Central memory CD8-positive, alpha-beta T cell (primary cell): ENCODE measurements around the gene COL23A1.
A peak's percentile ranks its signal among the peaks of the same experiment; 100 is the strongest.
"Not testable (repeated sequence)": the region's sequence is repeated elsewhere in the genome, so short reads cannot be mapped to it uniquely, and the experiment has no call there.

Experiments
- ATAC-seq: fragments of 150-1000 bp; cut with Tn5 transposase; replicated peaks from 2 replicates; pipeline ENCODE4 v1.10.0; 2022; ENCODE audit warnings: mild to moderate bottlenecking, moderate FRiP score, moderate number of reproducible peaks; ENCODE audit not compliant: poor library complexity, severe bottlenecking; ENCODE audit errors: extremely low read depth
- DNase-seq, 2 donors: peaks; one replicate each; pipeline ENCODE4 v3.0.0; 2021; ENCODE audit warnings: low spot score in 2 of 2
- H3K27ac Mint-ChIP-seq: one replicate; pipeline ENCODE4 v1.8.0; 2022; ENCODE audit warnings: low read depth, mild to moderate bottlenecking, moderate library complexity, mixed read lengths
- H3K27me3 Mint-ChIP-seq: one replicate; pipeline ENCODE4 v1.8.0; 2022; ENCODE audit warnings: mixed read lengths
- H3K36me3 Mint-ChIP-seq: one replicate; pipeline ENCODE4 v1.8.0; 2022; ENCODE audit warnings: mild to moderate bottlenecking, moderate library complexity, mixed read lengths; ENCODE audit not compliant: insufficient read depth
- H3K4me1 Mint-ChIP-seq: one replicate; pipeline ENCODE4 v1.8.0; 2022; ENCODE audit warnings: mixed read lengths
- H3K4me3 Mint-ChIP-seq: one replicate; pipeline ENCODE4 v1.8.0; 2022; ENCODE audit warnings: mild to moderate bottlenecking, moderate library complexity, mixed read lengths
- H3K9me3 Mint-ChIP-seq: one replicate; pipeline ENCODE4 v1.8.0; 2022; ENCODE audit warnings: mixed read lengths

The COL23A1 gene

DNA sequence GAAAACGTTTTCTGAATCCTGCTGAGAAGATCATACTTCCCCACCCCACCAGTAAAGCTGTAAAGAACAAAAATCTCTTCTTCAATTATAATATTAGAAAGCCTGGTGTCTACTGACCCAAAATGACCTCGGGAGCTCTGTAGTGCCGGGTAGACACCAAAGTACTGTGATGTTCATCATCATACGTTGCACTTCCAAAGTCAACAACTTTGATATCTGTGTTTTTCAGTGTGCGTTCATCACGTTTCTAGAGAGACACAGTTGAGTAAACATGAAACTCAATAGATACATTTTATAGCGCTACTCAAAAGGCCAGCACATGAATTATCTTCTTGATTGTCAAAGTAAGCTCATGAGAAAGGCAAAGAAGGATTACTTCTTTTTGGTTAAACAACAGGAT lies 22.1 kb upstream of the COL23A1 start:
- ATAC-seq: no peak
- H3K9me3 Mint-ChIP-seq: no peaks in the 10 kb centered on the region
- peaks cover 81% of the 10 kb centered on the region for H3K36me3 Mint-ChIP-seq
- DNase-seq: no peak
- H3K27ac Mint-ChIP-seq: peak overlapping the region; percentile 9
- peaks cover 38% of the 10 kb centered on the region for H3K4me1 Mint-ChIP-seq
- H3K27me3 Mint-ChIP-seq: no peaks in the 10 kb centered on the region
- H3K4me3 Mint-ChIP-seq: no peak overlapping the region

DNA sequence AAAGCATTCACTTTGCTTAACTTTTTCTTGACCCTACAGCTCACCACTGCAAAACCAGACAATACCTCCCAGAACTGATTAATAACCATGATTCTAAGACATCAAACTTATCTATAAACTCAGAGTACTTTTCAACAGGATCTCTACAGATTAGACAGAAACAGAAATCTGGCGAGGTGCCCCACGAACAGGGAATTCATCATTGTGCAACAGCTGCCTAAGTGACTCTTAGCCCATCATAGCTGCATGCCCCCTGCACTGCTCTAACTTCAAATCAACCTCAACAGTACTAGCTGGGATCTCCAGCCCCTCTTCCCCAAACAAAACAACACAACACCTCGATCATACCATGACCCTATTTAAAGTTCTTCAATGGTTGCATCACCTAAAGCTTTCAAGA lies 16.1 kb upstream of the COL23A1 start:
- H3K9me3 Mint-ChIP-seq: no peaks in the 10 kb centered on the region
- H3K27ac Mint-ChIP-seq: no peak overlapping the region
- H3K4me3 Mint-ChIP-seq: no peak overlapping the region
- H3K36me3 Mint-ChIP-seq: peaks cover 78% of the 10 kb centered on the region
- ATAC-seq: no peak
- peaks cover 20% of the 10 kb centered on the region for H3K4me1 Mint-ChIP-seq
- H3K27me3 Mint-ChIP-seq: no peaks in the 10 kb centered on the region
- DNase-seq: no peak

DNA sequence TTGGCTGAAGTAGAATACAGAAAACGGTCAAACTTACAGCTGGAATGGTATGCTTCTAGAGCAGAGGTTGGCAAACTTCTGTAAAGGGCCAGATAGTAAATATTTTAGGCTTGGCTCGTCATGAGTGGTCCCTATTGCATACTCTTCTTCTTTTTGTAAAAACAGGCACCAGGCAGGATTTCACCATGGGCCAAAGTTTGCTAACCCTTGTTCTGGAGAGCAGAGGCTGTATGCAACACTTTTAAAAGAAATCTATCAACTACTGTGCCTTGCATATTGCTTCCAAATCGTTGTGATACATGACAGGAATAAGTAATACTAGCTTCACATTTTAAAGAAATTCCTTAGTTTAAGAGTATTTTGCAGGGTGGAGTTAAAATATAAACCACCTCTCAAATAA lies 15.6 kb upstream of the COL23A1 start:
- Mint-ChIP-seq H3K36me3 (peaks cover 78% of the 10 kb centered on the region), H3K27me3 (no peaks in the 10 kb centered on the region), H3K9me3 (no peaks in the 10 kb centered on the region), H3K4me1 (peaks cover 16% of the 10 kb centered on the region), H3K27ac (no peak overlapping the region), H3K4me3 (no peak overlapping the region)
- ATAC-seq (no peak), DNase-seq (no peak)

DNA sequence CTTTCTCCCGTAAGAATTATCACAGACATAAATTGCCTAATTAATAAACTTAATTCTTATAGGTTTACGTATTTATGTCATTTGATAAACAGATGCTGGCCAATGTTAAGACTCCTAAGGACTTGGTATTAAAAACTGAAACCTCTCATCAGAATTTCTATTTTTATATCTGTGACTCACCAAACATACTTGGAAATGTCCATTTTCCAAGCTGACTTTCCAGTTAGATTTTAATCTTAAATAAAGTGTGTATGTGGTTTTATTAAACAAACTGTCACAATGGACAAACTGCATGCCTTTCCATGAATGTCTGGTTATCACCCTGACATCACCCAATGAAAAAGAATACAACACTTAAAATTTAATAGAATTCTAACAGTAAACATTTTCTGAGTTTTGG lies 12.6 kb upstream of the COL23A1 start:
- H3K4me1 Mint-ChIP-seq: peaks cover 8% of the 10 kb centered on the region
- H3K4me3 Mint-ChIP-seq: no peak overlapping the region
- no peak for ATAC-seq
- H3K9me3 Mint-ChIP-seq: no peaks in the 10 kb centered on the region
- H3K27me3 Mint-ChIP-seq: no peaks in the 10 kb centered on the region
- peaks cover 60% of the 10 kb centered on the region for H3K36me3 Mint-ChIP-seq
- no peak overlapping the region for H3K27ac Mint-ChIP-seq
- no peak for DNase-seq

DNA sequence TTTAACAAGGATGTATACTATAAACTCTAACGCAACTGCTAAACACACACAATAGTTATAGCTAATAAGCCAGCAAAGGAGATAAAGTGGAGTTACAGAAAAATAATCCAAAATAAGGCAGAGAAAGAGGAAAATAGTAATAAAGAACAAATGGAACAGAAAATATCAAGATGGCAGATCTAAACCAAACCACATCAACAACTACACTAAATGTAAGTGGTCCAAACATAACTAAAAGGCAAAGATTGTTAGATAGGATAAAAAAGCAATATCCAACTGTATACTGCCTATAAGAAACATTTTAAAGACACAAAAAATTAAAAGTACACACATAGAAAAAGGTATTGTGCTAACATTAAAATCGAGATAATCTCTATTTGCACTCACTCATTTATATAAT lies 5.6 kb upstream of the COL23A1 start:
- Mint-ChIP-seq H3K27ac (no peak overlapping the region), H3K9me3 (peaks cover 20% of the 10 kb centered on the region), H3K4me3 (no peak overlapping the region), H3K36me3 (peaks cover 4% of the 10 kb centered on the region), H3K4me1 (no peaks in the 10 kb centered on the region), H3K27me3 (peaks cover 15% of the 10 kb centered on the region)
- DNase-seq (no peak), ATAC-seq (no peak)

DNA sequence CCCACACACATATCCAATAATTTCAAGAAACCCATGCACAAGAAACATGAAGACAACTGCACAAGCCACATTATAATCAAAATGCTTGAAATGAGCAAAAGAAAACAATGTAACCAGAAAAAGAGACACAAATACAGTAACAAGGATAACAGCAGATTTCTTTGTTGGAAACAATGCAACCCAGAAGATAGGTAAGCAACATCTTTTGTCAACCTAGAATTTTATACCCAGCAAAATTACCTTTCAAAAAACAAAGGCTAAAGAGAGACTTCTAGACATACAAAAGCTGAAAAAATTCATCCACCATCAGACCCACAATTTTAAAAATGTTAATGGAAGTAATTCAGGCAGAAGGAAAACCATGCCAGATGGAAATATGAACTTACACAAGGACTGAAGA lies 5.0 kb upstream of the COL23A1 start:
- no peak for DNase-seq
- no peak overlapping the region for H3K4me3 Mint-ChIP-seq
- ATAC-seq: no peak
- H3K36me3 Mint-ChIP-seq: peaks cover 2% of the 10 kb centered on the region
- peaks cover 20% of the 10 kb centered on the region for H3K9me3 Mint-ChIP-seq
- no peaks in the 10 kb centered on the region for H3K4me1 Mint-ChIP-seq
- H3K27me3 Mint-ChIP-seq: peaks cover 19% of the 10 kb centered on the region
- H3K27ac Mint-ChIP-seq: no peak overlapping the region

DNA sequence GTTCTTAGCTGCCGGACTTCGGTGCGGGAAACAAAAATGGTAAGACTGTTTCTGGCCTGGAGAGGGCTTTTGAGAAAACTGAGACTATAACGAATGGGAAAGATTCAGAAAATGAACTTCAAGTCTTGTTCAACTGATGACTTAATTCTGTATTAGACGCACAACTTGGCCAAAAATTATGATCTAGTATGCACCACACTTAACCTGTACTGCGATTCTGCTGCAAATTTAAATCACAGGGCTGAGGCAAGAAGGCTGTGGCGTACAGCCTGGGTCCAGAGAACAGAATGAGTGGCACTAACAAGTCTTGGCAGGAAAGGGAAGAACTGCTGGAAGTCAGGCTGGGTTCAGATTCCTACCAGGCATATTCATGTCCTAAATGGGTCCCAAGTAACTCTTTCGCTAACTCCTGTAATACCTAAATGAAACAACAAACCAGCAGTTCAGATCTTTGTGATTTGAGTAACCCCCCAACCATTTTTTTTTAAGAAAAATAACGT lies 781 bp upstream of the COL23A1 start:
- peaks cover 20% of the 10 kb centered on the region for H3K9me3 Mint-ChIP-seq
- H3K27ac Mint-ChIP-seq: no peak overlapping the region
- DNase-seq (no peak), ATAC-seq (no peak)
- H3K36me3 Mint-ChIP-seq: no peaks in the 10 kb centered on the region
- peaks cover 55% of the 10 kb centered on the region for H3K27me3 Mint-ChIP-seq
- peak overlapping the region; percentile 67 for H3K4me3 Mint-ChIP-seq
- H3K4me1 Mint-ChIP-seq: no peaks in the 10 kb centered on the region

DNA sequence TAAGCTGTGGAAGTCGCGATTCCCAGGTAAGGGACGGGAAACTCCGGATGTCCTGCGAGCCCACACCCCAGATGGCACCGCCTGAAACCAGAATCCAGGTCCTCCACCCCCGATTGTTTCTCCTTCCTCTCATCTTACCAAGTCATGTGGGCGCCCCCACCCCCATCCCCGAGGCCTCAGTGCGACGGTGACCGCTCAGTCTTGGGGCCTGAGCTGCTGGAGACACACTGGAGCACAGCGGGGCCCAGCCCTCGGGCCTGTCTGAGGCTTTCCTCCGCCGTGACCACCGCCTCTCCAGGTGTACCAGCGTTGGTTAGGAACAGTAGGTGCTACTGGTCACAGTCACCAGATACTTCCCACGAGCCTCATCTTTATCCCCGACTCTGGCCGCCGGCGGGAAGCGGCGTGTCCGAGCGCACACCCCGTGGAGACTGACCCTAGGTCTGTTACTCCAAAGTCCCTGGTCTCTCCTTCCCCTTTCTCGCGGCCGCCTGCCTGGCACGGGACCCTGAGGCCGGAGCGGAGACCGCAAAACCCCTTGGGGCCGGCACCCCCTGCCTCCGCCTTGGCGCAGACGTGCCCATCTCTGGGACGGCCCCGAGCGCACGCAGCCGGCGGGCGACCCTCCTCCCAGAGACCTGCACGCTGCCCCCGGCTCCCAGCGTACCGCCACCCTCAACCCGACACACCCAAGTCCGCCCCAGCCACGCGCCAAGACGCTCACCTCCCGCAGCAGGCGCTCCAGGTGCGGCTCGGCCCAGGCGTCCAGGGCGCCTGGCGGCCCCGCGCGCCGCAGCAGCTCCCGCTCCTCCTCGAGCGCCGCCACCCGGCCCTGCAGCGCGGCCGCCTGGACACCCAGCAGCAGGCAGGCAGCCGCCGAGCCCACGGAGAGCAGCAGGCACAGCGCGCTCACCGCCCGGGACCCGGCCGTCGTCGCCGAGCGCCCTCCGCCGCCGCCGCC lies 733 bp downstream of the COL23A1 start:
- Mint-ChIP-seq H3K36me3 (no peaks in the 10 kb centered on the region), H3K4me1 (no peaks in the 10 kb centered on the region), H3K27me3 (peaks cover 63% of the 10 kb centered on the region), H3K4me3 (peak overlapping the region; percentile 67), H3K27ac (no peak overlapping the region), H3K9me3 (peaks cover 7% of the 10 kb centered on the region)
- DNase-seq (no peak), ATAC-seq (no peak)

DNA sequence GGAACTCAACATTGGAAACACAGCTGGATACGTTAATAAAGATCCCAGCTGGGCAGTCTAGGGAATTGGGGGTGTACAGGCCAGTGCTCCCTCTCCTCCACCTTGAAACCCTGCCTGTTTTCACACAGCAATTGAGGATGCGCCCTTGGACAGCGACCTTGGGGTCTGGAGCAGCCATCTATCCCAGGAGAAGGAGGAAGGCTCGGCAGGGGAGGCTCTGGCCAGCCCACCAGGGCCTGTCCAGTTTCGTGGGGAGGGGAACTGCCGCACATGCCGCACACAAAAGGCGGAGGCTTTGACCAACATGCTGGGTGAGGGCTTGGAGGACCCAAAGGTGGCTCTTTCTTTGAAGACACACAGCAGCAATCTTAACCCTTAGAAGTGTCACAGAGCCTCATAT lies 1.4 kb downstream of the COL23A1 start:
- H3K4me3 Mint-ChIP-seq: peak overlapping the region; percentile 25
- no peak for ATAC-seq
- H3K27ac Mint-ChIP-seq: no peak overlapping the region
- no peaks in the 10 kb centered on the region for H3K4me1 Mint-ChIP-seq
- DNase-seq: no peak
- no peaks in the 10 kb centered on the region for H3K36me3 Mint-ChIP-seq
- H3K9me3 Mint-ChIP-seq: peaks cover under 1% of the 10 kb centered on the region
- peaks cover 63% of the 10 kb centered on the region for H3K27me3 Mint-ChIP-seq

DNA sequence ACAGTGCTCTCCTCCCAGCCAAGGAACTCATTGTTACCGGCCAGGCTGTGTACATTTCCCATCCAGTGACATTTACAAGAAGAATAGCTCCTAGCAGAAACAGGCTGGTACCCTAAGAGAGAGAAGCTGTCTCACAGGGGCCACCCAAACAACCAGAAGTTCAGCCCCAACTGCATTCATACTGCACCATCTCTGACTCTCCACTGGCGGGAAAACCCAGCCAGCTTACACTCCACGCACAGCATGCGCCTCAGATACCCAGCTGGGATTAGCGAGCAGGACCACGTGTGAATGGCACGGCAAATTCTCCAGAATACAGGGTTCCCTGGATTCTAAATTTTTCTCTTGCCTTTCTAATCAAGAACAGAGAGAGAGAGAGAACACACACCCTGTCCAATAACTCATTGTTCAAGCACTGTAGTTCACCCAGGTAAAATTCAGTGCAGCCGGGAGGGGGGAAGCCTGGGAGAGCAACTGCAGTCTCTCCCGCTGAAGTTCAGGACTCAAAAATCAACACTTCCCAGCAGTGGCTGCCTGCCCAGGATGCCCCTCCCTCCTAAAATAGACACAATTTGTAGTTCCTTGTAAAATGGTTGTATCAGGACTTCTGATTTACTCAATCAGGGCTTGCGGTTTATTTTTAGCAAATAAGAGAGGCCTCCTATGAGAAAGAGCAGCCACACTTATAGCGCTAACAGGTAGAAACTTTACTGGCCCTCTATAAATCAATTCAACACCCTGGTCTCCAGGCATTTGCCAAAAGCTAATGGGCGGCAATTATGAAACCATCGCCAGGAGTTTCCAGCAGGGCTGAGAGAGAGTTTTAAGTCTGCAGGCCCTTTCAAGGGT lies 2.2 kb downstream of the COL23A1 start:
- Mint-ChIP-seq H3K27ac (no peak overlapping the region), H3K27me3 (peaks cover 63% of the 10 kb centered on the region), H3K4me3 (no peak overlapping the region), H3K9me3 (no peaks in the 10 kb centered on the region), H3K4me1 (no peaks in the 10 kb centered on the region), H3K36me3 (no peaks in the 10 kb centered on the region)
- ATAC-seq (no peak), DNase-seq (no peak)

DNA sequence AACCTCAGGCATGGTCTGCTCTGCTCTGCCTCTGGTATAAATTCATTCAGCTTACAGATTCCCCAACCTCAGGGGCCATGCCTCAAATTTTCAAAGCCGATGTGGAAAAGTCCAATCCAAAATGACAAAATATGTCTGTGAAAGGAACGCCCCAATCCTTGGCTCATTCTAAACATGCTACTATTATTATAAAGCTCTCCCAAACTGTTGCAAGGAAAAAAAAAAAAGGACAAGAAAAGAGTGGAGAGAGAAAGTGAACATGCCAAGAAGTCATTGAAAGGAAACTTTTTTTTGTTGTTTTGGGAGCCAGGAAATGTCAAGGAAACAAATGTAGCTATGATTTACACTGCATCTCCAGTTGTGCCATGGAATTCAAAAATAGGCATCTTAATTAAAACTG lies 3.8 kb downstream of the COL23A1 start:
- Mint-ChIP-seq H3K36me3 (no peaks in the 10 kb centered on the region), H3K9me3 (no peaks in the 10 kb centered on the region), H3K27me3 (peaks cover 61% of the 10 kb centered on the region), H3K4me1 (no peaks in the 10 kb centered on the region), H3K4me3 (no peak overlapping the region), H3K27ac (no peak overlapping the region)
- ATAC-seq (no peak), DNase-seq (no peak)

DNA sequence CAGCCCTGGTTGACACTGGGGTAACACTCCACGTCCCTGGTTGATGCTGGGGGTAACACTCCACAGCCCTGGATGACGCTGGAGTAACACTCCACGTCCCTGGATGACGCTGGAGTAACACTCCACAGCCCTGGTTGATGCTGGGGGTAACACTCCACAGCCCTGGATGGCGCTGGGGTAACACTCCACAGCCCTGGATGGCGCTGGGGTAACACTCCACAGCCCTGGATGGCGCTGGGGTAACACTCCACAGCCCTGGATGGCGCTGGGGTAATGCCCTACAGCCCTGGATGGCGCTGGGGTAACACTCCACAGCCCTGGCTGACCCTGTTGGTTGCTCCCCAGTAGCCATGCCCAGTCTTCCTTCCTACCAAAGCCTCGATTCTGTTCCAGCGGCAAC lies 4.8 kb downstream of the COL23A1 start:
- peaks cover 53% of the 10 kb centered on the region for H3K27me3 Mint-ChIP-seq
- H3K4me3 Mint-ChIP-seq, H3K27ac Mint-ChIP-seq, H3K9me3 Mint-ChIP-seq, H3K36me3 Mint-ChIP-seq, H3K4me1 Mint-ChIP-seq: not testable (repeated sequence)
- ATAC-seq: peak; percentile 75
- peak; percentile 46 for DNase-seq
